HG03103 (cell line): ENCODE measurements around the gene LEUTX.
"Not testable (repeated sequence)": the region's sequence is repeated elsewhere in the genome, so short reads cannot be mapped to it uniquely, and the experiment has no call there.

Experiments used
- ATAC-seq: cut with Tn5 transposase; IDR thresholded peaks from one replicate; pipeline ENCODE4 v1.9.1; 2021; ENCODE audit warnings: low read depth; ENCODE audit not compliant: unreplicated experiment

The LEUTX gene, protein sequence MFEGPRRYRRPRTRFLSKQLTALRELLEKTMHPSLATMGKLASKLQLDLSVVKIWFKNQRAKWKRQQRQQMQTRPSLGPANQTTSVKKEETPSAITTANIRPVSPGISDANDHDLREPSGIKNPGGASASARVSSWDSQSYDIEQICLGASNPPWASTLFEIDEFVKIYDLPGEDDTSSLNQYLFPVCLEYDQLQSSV

DNA sequence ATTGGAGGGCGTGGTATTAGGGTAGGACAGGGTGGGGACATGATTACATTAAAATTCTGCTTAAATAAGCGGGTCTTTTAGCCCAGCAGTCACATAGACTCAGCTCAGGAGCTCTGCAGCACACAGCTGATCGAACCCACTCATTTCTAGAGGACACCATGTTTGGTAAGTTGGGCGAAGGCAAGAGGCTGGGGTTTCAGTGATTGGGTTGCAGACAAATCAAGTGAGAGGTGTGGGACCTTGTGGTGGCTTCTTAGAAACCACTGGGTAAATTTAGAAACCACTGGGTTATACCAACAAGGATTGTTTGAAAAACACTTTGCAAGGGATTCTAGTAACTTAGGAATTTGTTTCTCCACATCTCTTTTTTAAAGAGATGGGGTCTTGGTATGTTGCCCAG, at the start of gene LEUTX:
LEUTX (plus strand) TSS at position 92 of the 400 bp plus-strand sequence; CDS start at position 159, 67 bp downstream.
- no peak for ATAC-seq

DNA sequence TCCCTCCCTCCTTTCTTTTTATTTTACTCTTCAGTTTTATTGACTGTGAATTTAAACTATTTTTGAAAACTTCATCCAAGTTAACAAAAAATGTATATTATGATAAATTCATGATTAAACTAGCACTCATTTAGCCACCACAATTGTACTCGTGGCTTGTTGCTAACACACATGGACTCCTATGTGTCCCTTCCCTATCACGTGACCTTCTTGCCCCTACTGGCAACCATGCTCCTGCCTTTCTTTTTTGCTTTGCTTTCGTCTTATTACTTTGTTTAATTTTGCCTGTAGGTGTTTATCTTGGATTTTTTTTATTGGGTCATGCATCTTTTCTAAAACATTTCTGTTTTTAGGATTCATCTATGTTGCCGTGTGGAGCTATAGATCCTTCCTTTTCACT, 49.1 kb upstream of the LEUTX start:
- no peak for ATAC-seq

DNA sequence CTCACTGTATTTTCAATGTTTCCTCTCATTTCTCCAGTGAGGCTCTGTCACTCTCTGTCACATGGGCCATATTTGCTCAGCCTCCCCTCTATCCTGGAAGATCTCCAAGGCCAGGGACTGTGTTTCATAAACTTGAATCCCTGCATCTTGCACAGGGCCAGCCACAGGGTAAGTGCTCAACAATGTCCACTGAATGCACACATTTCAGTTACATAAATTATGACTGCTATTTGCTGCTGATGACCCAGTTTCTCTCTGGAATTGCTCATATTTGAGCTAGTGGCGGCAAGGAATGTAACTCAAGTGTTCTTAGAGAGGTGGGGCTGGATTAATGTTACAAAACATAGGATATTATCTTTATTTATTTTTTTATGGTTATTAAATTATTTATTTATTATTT, 47.0 kb upstream of the LEUTX start:
- ATAC-seq: no peak

DNA sequence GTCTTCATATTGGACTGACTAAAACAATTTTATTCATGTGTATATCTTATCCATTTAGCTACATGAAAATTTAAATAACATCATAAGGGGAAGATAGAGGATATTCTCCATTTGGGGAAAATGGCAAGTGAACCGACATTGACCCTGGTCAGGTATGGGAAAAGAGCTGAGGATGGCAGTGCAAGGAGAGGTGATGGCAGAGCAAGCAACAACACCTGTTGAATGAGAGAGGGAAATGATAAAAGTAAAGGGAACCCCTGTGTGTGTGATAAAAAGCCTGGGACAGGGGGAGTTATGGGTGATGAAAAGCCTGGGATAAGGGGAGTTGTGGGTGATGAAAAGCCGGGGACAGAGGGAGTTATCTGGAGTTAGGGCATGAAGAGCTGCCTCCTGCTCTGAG, 44.8 kb upstream of the LEUTX start:
- ATAC-seq: no peak

DNA sequence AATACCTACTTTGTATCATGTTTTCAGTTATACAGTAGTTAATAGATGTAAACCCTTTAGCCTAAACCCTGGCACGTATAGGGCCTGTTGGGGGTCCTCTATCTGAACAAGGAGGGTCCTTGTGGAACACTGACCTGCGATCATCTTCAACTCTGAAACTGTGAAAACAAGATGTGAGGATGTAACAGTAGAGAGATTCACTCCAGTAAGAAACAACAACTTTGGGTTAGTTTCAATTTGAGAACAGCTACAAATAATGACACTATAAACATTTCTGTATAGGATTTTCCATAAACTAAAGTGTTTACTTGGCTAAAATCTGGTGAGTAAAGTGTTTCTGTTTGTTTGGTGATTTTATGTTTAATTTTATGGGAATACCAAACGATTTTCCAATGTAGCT, 43.0 kb upstream of the LEUTX start:
- no peak for ATAC-seq

DNA sequence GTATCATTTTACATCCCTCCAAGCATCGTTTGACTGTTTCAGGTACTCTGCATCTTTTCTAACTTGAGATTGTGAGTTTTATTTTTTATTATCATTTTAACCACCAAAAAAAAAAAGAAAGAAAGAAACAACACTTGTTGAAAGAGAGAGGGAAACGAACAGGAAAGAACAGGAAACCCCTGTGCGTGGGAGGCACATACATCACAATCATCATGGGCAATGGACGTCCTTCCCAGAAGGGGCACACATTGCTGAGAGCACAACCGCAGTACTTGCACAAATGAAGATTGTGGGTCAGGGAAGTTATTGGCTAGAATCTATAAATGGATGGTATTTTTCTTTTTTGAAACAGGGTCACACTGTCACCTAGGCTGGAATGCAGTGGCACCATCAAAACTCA, 42.6 kb upstream of the LEUTX start:
- ATAC-seq: no peak

DNA sequence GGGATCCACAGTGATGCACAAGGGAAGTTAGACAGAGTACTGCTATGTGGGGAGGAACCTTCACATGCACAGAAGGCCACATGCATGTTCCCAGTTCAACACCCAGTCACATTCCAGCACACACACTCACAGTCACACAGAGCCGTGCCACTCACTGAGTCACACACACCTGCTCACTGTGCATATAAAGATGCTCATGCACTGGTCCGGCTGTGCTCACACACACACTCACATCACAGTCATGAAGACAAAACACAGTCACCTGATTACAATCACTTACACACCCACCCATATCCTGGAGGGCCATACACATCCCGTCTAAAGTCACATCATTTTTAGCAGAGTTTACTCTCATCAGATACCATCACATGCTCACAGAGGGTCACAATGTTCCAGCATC, 41.3 kb upstream of the LEUTX start:
- no peak for ATAC-seq

DNA sequence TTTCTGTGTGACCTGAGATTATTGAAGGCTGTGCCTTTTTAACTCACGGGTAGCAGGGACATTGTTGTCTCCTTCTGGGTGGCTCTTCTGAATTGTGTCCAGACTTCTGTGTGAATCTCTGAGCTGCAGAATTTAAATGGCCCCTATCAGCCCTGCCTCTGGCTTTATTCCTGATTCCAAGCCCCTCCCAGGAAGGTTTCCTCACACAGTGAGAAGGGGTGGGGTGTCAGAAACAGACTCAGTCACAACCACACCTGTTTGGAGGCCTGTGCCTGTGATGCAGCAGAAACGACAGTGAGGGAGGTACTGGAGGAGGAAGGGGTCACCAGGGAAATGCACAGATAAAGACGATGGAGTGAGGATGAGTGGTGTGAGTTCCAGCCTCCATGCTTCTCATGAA, 40.8 kb upstream of the LEUTX start, which contains the start of gene CLC:
CLC (minus strand) TSS at position 139 of the 400 bp plus-strand sequence; CDS start at position 62, 77 bp downstream.
- no peak for ATAC-seq

DNA sequence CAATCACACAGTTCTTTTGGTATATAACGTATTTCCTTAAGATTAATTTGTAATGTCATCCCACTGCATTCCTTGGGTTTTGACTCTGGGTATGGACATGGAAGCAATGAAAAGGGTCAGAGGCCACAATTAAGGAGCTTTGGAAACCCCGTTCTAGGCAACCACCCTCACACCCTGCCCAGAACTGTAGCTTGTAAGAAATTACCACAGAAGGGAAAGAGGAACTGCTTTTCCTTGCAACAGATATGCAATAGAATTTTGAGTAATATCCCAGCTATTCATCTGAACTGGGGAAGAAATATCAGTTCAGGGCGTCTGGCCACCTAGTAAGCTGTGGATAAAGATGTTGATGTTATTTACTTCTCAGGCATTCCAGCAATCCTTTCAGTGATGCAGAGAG, 39.8 kb upstream of the LEUTX start:
- ATAC-seq: no peak

DNA sequence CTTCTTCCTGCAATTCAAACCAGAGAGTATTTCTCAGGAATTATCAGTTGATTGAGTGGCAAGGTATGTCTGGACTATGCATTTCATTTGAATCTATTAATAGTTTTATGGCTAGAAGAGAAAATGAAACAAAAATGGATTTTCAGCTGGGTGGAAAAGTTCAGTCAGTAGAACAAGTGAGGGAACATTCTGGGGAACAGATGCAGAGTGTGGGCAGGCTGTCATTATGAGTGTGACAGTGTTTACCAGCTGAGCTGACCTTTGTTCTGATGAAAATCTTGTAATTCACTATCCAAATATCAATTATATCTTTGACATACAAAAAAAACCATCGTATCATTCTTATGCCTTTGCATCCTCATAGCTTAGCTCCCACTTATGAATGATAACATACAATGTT, 38.3 kb upstream of the LEUTX start:
- no peak for ATAC-seq

DNA sequence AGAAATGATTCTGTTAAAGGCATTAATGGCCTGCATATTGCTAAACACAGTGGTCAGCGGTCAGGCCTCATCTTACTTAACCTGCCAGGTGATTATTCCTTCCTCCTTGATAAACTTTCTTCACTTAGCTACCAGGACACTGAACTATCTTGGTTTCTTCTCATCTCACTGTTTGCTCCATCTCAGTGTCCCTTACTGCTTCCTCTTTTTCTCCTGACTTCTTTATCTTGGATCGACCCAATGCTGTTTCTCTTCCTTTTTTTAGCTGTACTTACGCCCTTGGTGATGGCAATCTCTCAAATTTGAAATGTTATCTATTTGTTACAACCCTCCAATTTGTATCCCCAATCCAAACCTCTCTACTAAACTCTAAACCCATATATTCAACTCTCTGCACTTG, 33.0 kb upstream of the LEUTX start:
- no peak for ATAC-seq

DNA sequence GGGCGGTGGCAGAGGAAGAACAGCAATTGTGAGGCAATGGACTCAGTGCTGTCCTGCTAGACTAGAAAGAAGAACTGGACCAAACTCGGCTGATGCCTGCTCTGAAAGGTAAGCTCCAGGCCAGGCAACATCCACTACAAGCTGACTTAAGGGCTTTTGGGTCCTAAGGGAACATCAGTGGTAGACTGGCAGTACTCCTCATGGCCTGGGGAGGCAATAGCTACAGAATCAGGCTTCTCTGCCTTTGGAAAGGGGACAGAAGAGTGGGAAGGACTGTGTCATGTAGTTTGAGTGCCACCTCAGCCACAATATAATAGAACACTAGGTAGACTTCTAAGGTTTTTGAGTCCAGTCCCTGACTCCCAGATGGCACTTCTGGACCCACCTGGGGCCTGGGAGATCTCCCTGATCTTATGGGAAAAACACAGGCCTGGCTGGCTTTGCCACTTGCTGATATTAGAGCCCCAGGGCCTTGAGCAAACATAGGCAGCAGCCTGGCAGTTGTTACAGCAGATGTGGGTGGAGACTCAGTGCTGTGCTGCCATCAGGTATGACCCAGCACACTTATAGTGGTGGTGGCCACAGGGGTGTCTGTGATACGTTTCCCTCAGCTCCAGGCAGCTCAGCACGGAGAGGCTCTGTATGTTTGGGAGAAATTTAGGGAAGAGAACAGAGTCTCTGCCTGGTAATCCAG, 31.7 kb upstream of the LEUTX start:
- no peak for ATAC-seq

DNA sequence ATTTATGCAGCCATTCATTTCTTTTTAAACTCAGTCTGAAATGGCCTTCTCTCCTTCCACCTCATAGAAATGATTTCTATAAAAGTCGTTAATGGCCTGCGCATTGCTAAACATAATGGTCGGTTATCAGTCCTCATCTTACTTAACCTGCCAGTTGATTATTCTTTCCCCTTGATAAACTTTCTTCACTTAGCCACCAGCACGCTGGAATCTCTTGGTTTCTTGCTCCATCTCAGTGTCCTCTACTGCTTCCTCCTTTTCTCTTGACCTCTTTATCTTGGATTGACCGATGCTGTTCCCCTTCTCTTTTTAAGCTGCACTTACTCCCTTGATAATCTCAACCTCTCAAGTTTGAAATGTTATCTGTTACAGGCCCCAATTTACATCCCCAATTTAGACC, 28.7 kb upstream of the LEUTX start:
- ATAC-seq: no peak

DNA sequence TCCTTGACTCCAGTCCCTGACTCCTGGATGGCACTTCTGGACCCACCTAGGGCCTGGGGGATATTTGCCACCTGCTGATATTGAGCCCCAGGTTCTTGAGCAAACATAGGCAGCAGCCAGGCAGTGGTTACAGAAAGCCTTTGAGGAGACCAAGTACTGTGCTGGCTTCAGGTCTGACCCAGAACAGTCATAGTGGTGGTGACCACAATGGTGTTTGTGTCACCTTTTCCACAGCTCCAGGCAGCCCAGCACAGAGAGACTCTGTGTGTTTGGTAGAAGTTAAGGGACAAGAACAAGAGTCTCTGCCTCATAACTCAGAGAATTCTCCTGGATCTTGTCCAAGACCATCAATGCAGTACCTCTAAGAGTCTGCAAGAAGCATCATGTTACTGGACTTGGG, 26.3 kb upstream of the LEUTX start:
- no peak for ATAC-seq

DNA sequence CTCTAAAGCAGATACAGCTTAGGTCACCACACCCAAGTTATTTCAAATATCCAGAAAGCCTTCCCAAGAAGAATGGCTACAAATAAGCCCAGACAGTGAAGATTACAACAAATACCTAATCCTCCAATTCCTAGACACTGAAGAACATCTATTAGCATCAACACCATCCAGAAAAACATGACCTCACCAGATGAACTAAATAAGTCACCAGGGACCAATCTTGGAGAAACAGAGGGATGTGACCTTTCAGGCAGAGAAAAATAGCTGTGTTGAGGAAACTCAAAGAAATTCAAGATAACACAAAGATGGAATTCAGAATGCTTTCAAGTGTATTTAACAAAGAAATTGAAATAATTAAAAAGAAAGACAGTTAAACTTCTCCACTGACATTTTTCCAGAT, 25.9 kb upstream of the LEUTX start:
- no peak for ATAC-seq

DNA sequence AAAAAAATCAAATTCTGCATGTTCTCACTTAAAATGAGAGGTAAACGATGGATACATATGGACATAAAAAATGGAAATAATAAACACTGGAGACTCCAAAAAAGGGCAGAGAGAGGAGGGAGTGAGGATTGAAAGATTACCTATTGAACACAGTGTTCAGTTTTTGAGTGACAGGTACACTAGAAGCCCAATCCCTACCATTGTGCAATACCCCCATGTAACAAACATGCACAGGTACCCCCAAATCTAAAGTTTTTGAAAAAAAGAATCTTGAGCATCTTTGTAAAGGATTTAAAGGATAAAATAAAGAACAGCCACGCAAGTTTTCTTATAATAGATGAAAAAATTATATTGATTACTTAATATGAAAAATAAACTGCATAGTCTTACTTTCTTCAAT, 24.1 kb upstream of the LEUTX start:
- no peak for ATAC-seq

DNA sequence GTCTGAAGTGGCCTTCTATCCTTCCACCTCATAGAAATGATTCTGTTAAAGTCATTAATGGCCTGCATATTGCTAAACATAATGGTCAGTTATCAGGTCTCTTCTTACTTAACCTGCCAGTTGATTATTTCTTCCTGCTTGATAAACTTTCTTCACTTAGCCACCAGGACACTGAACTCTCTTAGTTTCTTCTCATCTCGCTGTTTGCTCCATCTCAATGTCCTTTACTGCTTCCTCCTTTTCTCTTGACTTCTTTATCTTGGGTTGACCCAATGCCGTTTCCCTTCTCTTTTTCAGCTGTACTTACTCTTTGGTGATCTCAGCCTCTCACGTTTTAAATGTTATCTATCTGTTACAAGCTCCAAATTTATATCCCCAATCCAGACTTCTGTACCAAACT, 23.7 kb upstream of the LEUTX start:
- no peak for ATAC-seq

DNA sequence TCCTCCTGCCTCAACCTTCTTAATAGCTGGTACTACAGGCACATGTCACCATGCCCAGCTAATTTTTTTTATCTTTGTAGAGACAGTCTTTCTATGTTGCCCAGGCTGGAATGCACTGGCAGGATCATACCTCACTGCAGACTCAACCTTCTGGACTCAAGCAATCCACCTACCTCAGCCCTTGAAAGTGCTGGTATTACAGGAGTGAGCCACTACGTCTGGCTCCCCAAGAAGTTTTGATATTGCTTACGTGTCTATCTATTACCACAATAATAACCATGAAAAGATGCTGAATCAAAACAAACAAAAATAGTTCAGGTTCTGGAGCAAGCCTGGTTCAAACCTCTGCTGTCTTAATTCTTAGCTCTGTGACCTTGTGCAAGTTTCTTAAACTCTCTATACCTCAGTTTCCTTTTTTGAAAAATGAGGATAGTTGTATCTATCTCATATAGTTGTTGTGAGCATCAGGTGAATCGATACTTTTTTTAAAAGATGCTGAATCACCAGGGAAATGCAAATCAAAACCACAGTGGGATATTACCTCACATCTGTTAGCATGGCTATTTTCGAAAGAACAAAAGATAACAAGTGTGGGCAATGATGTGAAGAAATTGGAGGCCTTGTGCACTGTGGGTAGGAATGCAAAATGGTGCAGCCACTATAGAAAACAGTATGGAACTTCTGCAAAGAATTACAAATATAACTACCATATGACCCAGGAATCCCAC, 19.0 kb upstream of the LEUTX start:
- no peak for ATAC-seq

DNA sequence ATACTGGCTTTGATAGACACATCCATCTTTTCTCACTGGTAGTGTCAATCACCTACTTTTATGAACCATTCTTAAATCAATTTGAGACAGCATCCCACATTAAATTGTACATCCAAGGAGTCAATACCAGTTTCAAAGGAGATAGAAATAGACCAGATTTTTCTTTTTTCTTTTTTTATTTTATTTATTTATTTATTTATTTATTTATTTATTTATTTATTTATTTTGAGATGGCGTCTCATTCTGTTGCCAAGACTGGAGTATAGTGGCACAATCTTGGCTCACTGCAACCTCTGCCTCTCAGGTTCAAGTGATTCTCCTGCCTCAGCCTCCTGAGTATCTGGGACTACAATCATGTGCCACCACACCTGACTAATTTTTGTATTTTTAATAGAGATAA, 16.8 kb upstream of the LEUTX start:
- ATAC-seq: not testable (repeated sequence)

DNA sequence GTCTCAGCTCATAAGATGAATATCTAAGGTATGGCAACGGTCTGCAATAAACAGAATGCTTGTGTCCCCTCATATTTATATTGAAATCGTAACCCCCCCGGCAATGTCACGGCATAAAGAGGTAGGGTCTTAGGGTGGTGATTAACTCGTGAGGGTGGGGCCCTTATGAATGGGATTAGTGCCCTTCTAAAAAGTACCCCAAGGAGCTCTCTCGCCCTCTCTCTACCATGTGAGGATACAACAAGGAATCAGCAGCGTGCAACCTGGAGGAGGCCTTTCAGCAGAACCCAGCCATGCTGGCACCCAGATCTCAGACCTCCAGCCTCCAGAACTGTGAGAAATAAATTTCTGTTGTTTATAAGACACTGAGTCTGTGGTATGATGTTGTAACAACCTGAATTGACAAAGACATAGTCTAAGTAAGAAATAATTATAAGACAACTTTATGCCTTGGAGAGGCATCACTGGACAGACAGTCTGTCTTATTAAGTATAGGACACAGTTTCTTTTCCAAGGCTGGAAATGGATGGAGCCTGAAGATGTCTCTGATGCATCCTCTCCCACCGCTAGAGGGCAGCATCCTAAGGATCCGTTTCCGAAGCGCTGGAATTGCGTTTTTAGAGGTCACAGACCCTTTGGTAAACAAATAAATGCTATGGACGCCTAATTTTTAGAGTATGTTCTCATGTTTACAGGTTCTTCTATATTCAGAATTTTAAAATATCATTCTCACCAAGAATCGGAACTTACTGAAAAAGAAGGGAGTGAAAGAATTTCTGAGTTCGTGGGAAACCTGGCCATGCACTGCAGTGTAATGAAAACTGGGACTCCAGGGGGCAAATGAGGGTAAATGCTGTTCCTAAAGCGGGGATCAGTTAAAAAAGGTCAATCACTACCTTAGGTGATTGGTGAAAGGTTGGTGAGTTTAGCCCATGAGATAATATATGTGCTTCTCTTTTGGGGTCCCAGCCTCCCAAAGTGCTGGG, 13.3 kb upstream of the LEUTX start:
- no peak for ATAC-seq

DNA sequence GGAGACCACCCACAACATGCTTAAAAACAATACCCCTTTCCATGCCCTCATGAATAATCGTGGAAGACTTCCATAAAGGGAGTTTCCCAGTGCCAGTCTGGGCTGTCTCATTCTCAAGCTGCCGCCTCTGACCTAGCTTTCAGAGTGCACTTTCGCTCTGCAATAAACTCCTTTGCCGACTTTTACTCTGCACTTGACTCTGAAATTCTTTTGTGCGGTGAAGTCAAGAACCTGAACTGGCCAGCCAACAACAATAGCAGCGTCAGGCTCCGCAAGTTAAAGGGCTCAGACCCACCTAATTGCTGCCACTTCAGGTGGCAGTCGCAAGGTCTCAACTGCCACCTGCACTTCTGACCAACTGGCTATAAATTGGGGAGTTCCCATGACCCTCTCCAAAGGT, 10.3 kb upstream of the LEUTX start:
- no peak for ATAC-seq
